ENCODE results near the gene CNTFR. TPM values are rescaled to one million over a fixed set of nuclear protein-coding genes. Genes with fewer than 3 reads are reported as not detected.

CNTFR gene
- total and polyA plus RNA-seq, 2 of the 8 experiments (the other 6 are each of a cell fraction or from before 2014, with no cell fraction given), result 1.2 to 4.2 TPM

- TF ChIP-seq TAF7 (optimal IDR thresholded peaks at IDR 0.05; ENCODE audit: borderline replicate concordance, low read depth, low read length) (no peak), SRF (IDR thresholded peaks at IDR 0.05; ENCODE audit: low read depth, low read length) (no peak), POLR2A (IDR thresholded peaks at IDR 0.05; ENCODE audit: control extremely low read depth in 1 of 2, low read depth in 2 of 2, low read length in 2 of 2) (no peak), NANOG (IDR thresholded peaks at IDR 0.05; ENCODE audit: insufficient read depth, low read depth, low read length, poor library complexity, severe bottlenecking) (no peak)
Measured at GRCh38 chr9:34513567-34514214, 75.8 kb downstream of the CNTFR start (continued).

Measured in H1 (cell line).